GM23338 (cell line): ENCODE results near the gene RHOA. TPM values are rescaled to one million over a fixed set of nuclear protein-coding genes. Genes with fewer than 3 reads are reported as not detected.

Experiments used
- ATAC-seq: fragments of 200-7000 bp; cut with Tn5 transposase; 3 replicates; pipeline ENCODE4 v1.9.1; 2020
- DNase-seq: peaks from one replicate; pipeline ENCODE4 v3.0.0-alpha.2; 2015; ENCODE audit warnings: low spot score
- H2AFZ ChIP-seq: fragments of 200-600 bp; sonication (generic); 2 replicates; pipeline ENCODE4 v1.8.0; 2016; ENCODE audit warnings: antibody characterized with exemption, mild to moderate bottlenecking, moderate library complexity
- H3F3A ChIP-seq: fragments of 200-600 bp; sonication (generic); replicated peaks from 2 replicates; pipeline ENCODE4 v1.8.0; 2017; ENCODE audit warnings: antibody characterized with exemption, mixed run types, low read depth
- H3K27ac ChIP-seq: fragments of 200-600 bp; sonication (generic); 2 replicates; pipeline ENCODE4 v1.6.1; 2016; ENCODE audit warnings: low read depth
- H3K27me3 ChIP-seq: fragments of 200-600 bp; sonication (generic); 2 replicates; pipeline ENCODE4 v1.8.0; 2016; ENCODE audit warnings: mild to moderate bottlenecking, mixed run types, moderate library complexity; ENCODE audit not compliant: insufficient read depth
- H3K36me3 ChIP-seq: fragments of 200-600 bp; sonication (generic); 2 replicates; pipeline ENCODE4 v1.8.0; 2016; ENCODE audit warnings: mild to moderate bottlenecking; ENCODE audit not compliant: insufficient read depth
- H3K4me1 ChIP-seq: fragments of 200-600 bp; sonication (generic); 2 replicates; pipeline ENCODE4 v1.8.0; 2016; ENCODE audit warnings: mild to moderate bottlenecking, moderate library complexity; ENCODE audit not compliant: insufficient read depth
- H3K4me2 ChIP-seq: fragments of 200-600 bp; sonication (generic); 2 replicates; pipeline ENCODE4 v1.7.1; 2017; ENCODE audit warnings: mixed run types
- H3K4me3 ChIP-seq: fragments of 200-600 bp; sonication (generic); 2 replicates; pipeline ENCODE4 v1.6.1; 2016; ENCODE audit warnings: mixed run types
- H3K79me2 ChIP-seq: fragments of 200-600 bp; sonication (generic); replicated peaks from 2 replicates; pipeline ENCODE4 v1.8.0; 2017; ENCODE audit warnings: mild to moderate bottlenecking; ENCODE audit not compliant: insufficient read depth
- H3K9me2 ChIP-seq: fragments of 200-600 bp; sonication (generic); 2 replicates; pipeline ENCODE4 v1.8.0; 2017; ENCODE audit not compliant: insufficient read depth
- H4K20me1 ChIP-seq: fragments of 200-600 bp; sonication (generic); replicated peaks from 2 replicates; pipeline ENCODE4 v1.8.0; 2017; ENCODE audit warnings: mild to moderate bottlenecking; ENCODE audit not compliant: insufficient read depth
- H3K27ac Mint-ChIP-seq: 2 replicates; pipeline ENCODE4 v1.8.0; 2020; ENCODE audit warnings: inconsistent platforms, mild to moderate bottlenecking, moderate library complexity, mixed read lengths
- H3K27me3 Mint-ChIP-seq: 3 replicates; pipeline ENCODE4 v1.8.0; 2022; ENCODE audit warnings: low read depth, mild to moderate bottlenecking, moderate library complexity, mixed read lengths, inconsistent platforms; ENCODE audit not compliant: insufficient read depth, poor library complexity
- H3K36me3 Mint-ChIP-seq: 3 replicates; pipeline ENCODE4 v1.8.0; 2021; ENCODE audit warnings: low read depth, mild to moderate bottlenecking, inconsistent platforms, moderate library complexity, mixed read lengths
- H3K4me1 Mint-ChIP-seq: 3 replicates; pipeline ENCODE4 v1.8.0; 2020; ENCODE audit warnings: mild to moderate bottlenecking, inconsistent platforms, mixed read lengths
- H3K4me3 Mint-ChIP-seq: 3 replicates; pipeline ENCODE4 v1.8.0; 2021; ENCODE audit warnings: moderate library complexity, mild to moderate bottlenecking, inconsistent platforms, mixed read lengths
- H3K9me3 Mint-ChIP-seq: 3 replicates; pipeline ENCODE4 v1.8.0; 2020; ENCODE audit warnings: moderate library complexity, mild to moderate bottlenecking, inconsistent platforms, mixed read lengths
- CREB1 ChIP-seq: fragments of 250-450 bp; sonication (Bioruptor Pico); IDR thresholded peaks from 2 replicates; pipeline ENCODE4 v1.5.0; 2020; ENCODE audit warnings: low read depth, mild to moderate bottlenecking, moderate library complexity
- EZH2 ChIP-seq: fragments of 200-600 bp; sonication (generic); IDR thresholded peaks from one replicate; pipeline ENCODE4 v1.8.0; 2017; ENCODE audit warnings: antibody characterized with exemption, mild to moderate bottlenecking, low read depth; ENCODE audit not compliant: unreplicated experiment
- EZH2phosphoT487 ChIP-seq: fragments of 200-600 bp; sonication (generic); IDR thresholded peaks from one replicate; pipeline ENCODE4 v1.8.1; 2018; ENCODE audit warnings: antibody characterized with exemption; ENCODE audit not compliant: unreplicated experiment
- JUNB ChIP-seq: IDR thresholded peaks from one replicate; pipeline ENCODE4 v1.6.1; 2016; ENCODE audit warnings: antibody characterized with exemption; ENCODE audit not compliant: unreplicated experiment
- POLR2AphosphoS5 ChIP-seq: IDR thresholded peaks from 2 replicates; pipeline ENCODE4 v1.6.1; 2016; ENCODE audit warnings: antibody characterized with exemption, low read depth
- ZNF331 ChIP-seq: fragments of 250-450 bp; sonication (Bioruptor Pico); IDR thresholded peaks from 2 replicates; pipeline ENCODE4 v1.5.0; 2020; ENCODE audit warnings: low read depth, mild to moderate bottlenecking, moderate library complexity
- polyA plus RNA-seq: library from polyadenylated mRNA; unstranded; fragments of >200 nt; fragmentation: Nextera tagmentation; extraction: Ambion mirVana; gene quantifications from 2 replicates; pipeline ENCODE4 v1.2.1, GENCODE V29; 2016
- total RNA-seq: library from RNA; depleted of rRNA; stranded (reverse); fragments of >200 nt; shearing (Covaris generic); gene quantifications from 2 replicates; pipeline ENCODE4 v1.2.3, GENCODE V29; 2014
- TF ChIP-seq, protein P1 (sequence below): IDR thresholded peaks from one replicate; pipeline ENCODE4 v1.6.1; 2018; ENCODE audit warnings: antibody characterized with exemption; ENCODE audit not compliant: unreplicated experiment
- TF ChIP-seq, protein P2 (sequence below): IDR thresholded peaks from 2 replicates; pipeline ENCODE4 v1.6.1; 2016; ENCODE audit warnings: antibody characterized with exemption

The RHOA gene
- total and polyA plus RNA-seq, 2 experiments from 2014 or later: 248 to 373 TPM

DNA sequence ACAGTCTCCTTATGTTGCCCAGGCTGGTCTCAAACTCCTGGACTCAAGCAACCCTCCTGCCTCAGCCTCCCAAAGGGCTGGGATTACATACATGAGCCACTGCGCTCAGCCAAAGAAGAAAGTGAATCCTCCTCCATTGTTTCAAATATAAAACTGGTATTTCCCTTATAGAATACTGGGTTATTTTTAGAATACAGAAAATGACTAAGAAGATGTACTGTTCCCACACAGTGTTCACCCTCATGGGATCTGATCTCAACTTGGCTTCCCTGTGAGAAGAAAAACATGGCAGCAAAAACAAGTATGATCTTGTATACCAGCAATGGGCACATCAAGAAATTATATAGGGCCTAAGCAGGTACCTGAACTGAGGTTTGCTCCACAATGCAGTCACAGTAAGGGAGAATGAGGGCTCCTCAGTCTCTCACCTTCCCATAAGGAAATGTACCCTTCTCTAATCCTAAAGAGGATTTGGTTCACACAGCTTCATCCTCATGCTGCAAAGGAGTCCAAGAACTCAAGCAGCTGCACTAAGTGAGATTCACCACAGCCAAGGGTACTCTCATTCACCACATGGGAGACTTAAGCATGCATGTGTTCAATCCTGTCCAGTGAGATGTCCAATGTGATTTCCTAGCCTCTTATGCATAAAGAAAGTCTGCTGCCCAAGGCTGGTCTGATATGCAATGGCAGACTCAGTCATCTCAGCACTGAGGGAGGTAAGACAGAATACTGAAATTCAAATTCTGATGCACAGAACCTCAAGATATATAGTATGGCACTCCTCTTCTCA, 97.7 kb downstream of the RHOA start:
- no peaks in the 10 kb centered on the region for H3K79me2 ChIP-seq
- no peaks in the 10 kb centered on the region for H3K27me3 ChIP-seq
- no peak overlapping the region for H3K4me3 ChIP-seq
- H3K9me2 ChIP-seq: no peaks in the 10 kb centered on the region
- Mint-ChIP-seq H3K27ac (no peak overlapping the region), H3K27me3 (peaks cover 2% of the 10 kb centered on the region), H3K4me3 (no peak overlapping the region), H3K9me3 (no peaks in the 10 kb centered on the region), H3K36me3 (peaks cover 18% of the 10 kb centered on the region), H3K4me1 (peaks cover 5% of the 10 kb centered on the region; the same call in 2 of the 3 replicates)
- H3F3A ChIP-seq: no peaks in the 10 kb centered on the region
- no peak overlapping the region for H3K4me2 ChIP-seq
- DNase-seq: no peak
- H3K36me3 ChIP-seq: peaks cover 10% of the 10 kb centered on the region; the same call in 1 of the 2 replicates
- ATAC-seq: no peak
- H2AFZ ChIP-seq: no peak overlapping the region
- H3K27ac ChIP-seq: no peak overlapping the region
- no peaks in the 10 kb centered on the region; the same call in 1 of the 2 replicates for H3K4me1 ChIP-seq
- TF ChIP-seq POLR2AphosphoS5 (no peak), EZH2phosphoT487 (no peak), EZH2 (no peak), JUNB (no peak)
- no peaks in the 10 kb centered on the region for H4K20me1 ChIP-seq

DNA sequence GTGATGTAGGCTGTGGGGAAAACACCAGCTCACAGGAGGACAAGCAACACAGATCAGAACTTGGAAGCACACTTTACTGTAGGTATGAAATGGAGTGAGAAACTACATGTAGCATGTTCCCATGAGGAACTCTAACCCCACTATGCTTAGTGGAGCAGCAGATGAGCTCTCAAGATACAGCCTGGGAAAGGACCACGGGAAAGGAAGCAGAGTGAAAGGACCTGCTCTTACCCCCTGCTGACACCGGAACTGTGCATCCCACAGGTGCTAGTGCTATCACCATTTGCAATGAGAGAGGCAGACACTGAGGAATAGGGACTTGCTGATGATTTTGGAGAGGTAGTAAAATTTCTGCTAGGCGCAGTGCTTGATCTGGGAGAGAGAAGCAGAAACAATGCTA, 100.5 kb downstream of the RHOA start:
- H3F3A ChIP-seq: no peaks in the 10 kb centered on the region
- Mint-ChIP-seq H3K36me3 (peaks cover 21% of the 10 kb centered on the region; the same call in 2 of the 3 replicates), H3K4me1 (peaks cover 5% of the 10 kb centered on the region; the same call in 2 of the 3 replicates), H3K27ac (peak overlapping the region; percentile 17; the same call in 1 of the 2 replicates), H3K9me3 (no peaks in the 10 kb centered on the region), H3K4me3 (no peak overlapping the region), H3K27me3 (no peaks in the 10 kb centered on the region)
- no peak overlapping the region for H3K4me2 ChIP-seq
- TF ChIP-seq EZH2 (no peak), CREB1 (CRISPR knock-in tag) (no peak), EZH2phosphoT487 (no peak), ZNF331 (CRISPR knock-in tag) (no peak), POLR2AphosphoS5 (no peak)
- TF ChIP-seq, protein P1, sequence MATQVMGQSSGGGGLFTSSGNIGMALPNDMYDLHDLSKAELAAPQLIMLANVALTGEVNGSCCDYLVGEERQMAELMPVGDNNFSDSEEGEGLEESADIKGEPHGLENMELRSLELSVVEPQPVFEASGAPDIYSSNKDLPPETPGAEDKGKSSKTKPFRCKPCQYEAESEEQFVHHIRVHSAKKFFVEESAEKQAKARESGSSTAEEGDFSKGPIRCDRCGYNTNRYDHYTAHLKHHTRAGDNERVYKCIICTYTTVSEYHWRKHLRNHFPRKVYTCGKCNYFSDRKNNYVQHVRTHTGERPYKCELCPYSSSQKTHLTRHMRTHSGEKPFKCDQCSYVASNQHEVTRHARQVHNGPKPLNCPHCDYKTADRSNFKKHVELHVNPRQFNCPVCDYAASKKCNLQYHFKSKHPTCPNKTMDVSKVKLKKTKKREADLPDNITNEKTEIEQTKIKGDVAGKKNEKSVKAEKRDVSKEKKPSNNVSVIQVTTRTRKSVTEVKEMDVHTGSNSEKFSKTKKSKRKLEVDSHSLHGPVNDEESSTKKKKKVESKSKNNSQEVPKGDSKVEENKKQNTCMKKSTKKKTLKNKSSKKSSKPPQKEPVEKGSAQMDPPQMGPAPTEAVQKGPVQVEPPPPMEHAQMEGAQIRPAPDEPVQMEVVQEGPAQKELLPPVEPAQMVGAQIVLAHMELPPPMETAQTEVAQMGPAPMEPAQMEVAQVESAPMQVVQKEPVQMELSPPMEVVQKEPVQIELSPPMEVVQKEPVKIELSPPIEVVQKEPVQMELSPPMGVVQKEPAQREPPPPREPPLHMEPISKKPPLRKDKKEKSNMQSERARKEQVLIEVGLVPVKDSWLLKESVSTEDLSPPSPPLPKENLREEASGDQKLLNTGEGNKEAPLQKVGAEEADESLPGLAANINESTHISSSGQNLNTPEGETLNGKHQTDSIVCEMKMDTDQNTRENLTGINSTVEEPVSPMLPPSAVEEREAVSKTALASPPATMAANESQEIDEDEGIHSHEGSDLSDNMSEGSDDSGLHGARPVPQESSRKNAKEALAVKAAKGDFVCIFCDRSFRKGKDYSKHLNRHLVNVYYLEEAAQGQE: no peak
- TF ChIP-seq, protein P2, sequence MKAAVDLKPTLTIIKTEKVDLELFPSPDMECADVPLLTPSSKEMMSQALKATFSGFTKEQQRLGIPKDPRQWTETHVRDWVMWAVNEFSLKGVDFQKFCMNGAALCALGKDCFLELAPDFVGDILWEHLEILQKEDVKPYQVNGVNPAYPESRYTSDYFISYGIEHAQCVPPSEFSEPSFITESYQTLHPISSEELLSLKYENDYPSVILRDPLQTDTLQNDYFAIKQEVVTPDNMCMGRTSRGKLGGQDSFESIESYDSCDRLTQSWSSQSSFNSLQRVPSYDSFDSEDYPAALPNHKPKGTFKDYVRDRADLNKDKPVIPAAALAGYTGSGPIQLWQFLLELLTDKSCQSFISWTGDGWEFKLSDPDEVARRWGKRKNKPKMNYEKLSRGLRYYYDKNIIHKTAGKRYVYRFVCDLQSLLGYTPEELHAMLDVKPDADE: no peak
- H2AFZ ChIP-seq: no peak overlapping the region
- H3K79me2 ChIP-seq: no peaks in the 10 kb centered on the region
- no peaks in the 10 kb centered on the region for H3K9me2 ChIP-seq
- DNase-seq (peak; percentile 31), ATAC-seq (no peak)
- H3K27ac ChIP-seq: no peak overlapping the region; the same call in 1 of the 2 replicates
- H3K4me3 ChIP-seq: no peak overlapping the region
- H3K36me3 ChIP-seq: peaks cover 7% of the 10 kb centered on the region; the same call in 1 of the 2 replicates
- no peaks in the 10 kb centered on the region for H3K27me3 ChIP-seq
- no peaks in the 10 kb centered on the region; the same call in 1 of the 2 replicates for H3K4me1 ChIP-seq
- no peaks in the 10 kb centered on the region for H4K20me1 ChIP-seq
